CD4-positive, alpha-beta memory T cell (primary cell): ENCODE measurements around the gene PSMB2. TPM values are rescaled to one million over a fixed set of nuclear protein-coding genes. Genes with fewer than 3 reads are reported as not detected.
A peak's percentile ranks its signal among the peaks of the same experiment; 100 is the strongest.

Experiments
- CTCF ChIA-PET: fragments of 350-600 bp; sonication (Branson Sonifier 250); formaldehyde crosslinking; loops from one replicate; lab custom pipeline; 2021; ENCODE audit warnings: inconsistent platforms; ENCODE audit not compliant: partially characterized antibody; lab: Charles Lee
- POLR2A ChIA-PET: fragments of 350-600 bp; sonication (Branson Sonifier 250); formaldehyde crosslinking; loops from one replicate; lab custom pipeline; 2021; ENCODE audit not compliant: partially characterized antibody; lab: Charles Lee
- DNase-seq, 5 donors: peaks; one replicate each; pipeline versions ENCODE4 v3.0.0 to v3.0.0-alpha.2; 2020 to 2022; ENCODE audit warnings: mixed read lengths in 1 of 5
- H3K27ac ChIP-seq: one replicate; pipeline ENCODE4 v1.7.0; 2013; ENCODE audit warnings: low read depth, low read length
- H3K27me3 ChIP-seq: 2 replicates; pipeline ENCODE4 v1.7.0; 2013; ENCODE audit warnings: mild to moderate bottlenecking, low read length, moderate library complexity; ENCODE audit not compliant: insufficient read depth
- H3K36me3 ChIP-seq: 2 replicates; pipeline ENCODE4 v1.7.0; 2013; ENCODE audit warnings: mild to moderate bottlenecking, low read length, moderate library complexity; ENCODE audit not compliant: insufficient read depth
- H3K4me1 ChIP-seq: 2 replicates; pipeline ENCODE4 v1.7.0; 2013; ENCODE audit warnings: mild to moderate bottlenecking, low read length, moderate library complexity; ENCODE audit not compliant: insufficient read depth
- H3K4me3 ChIP-seq, 2 donors: one replicate each; pipeline ENCODE4 v1.7.0; 2013; ENCODE audit warnings: low read length in 2 of 2, mild to moderate bottlenecking in 1 of 2
- H3K9me3 ChIP-seq, 2 donors: one replicate each; pipeline ENCODE4 v1.7.0; 2013; ENCODE audit warnings: low read length in 2 of 2, control low read depth in 1 of 2; ENCODE audit not compliant: control insufficient read depth in 1 of 2
- H3K27ac Mint-ChIP-seq, 7 donors: one replicate each; pipeline ENCODE4 v1.8.0; 2020 to 2021; ENCODE audit warnings: mixed read lengths in 7 of 7, mild to moderate bottlenecking in 6 of 7, inconsistent platforms in 3 of 7, moderate library complexity in 3 of 7
- H3K27me3 Mint-ChIP-seq, 2 donors: one replicate each; pipeline ENCODE4 v1.8.0; 2020 to 2021; ENCODE audit warnings: mixed read lengths in 2 of 2
- H3K36me3 Mint-ChIP-seq, 2 donors: one replicate each; pipeline ENCODE4 v1.8.0; 2020 to 2021; ENCODE audit warnings: mixed read lengths in 2 of 2, inconsistent platforms in 1 of 2, mild to moderate bottlenecking in 1 of 2
- H3K4me1 Mint-ChIP-seq, 4 donors: one replicate each; pipeline ENCODE4 v1.8.0; 2020 to 2021; ENCODE audit warnings: mixed read lengths in 4 of 4, mild to moderate bottlenecking in 1 of 4
- H3K4me3 Mint-ChIP-seq, 8 donors: one replicate each; pipeline ENCODE4 v1.8.0; 2020 to 2021; ENCODE audit warnings: mixed read lengths in 8 of 8, mild to moderate bottlenecking in 7 of 8, moderate library complexity in 6 of 8, inconsistent platforms in 3 of 8
- H3K9me3 Mint-ChIP-seq, 8 donors: one replicate each; pipeline ENCODE4 v1.8.0; 2020 to 2021; ENCODE audit warnings: mixed read lengths in 8 of 8, mild to moderate bottlenecking in 5 of 8, inconsistent platforms in 3 of 8, moderate library complexity in 1 of 8
- intact Hi-C: fragments of 100-400 bp; cut with micrococcal nuclease; formaldehyde crosslinking; loops from one replicate; pipeline ENCODE4 v1.15.1; 2023
- polyA plus RNA-seq, 2 donors: library from polyadenylated mRNA; unstranded; fragments of 300-500 nt; fragmentation: Illumina TruSeq; gene quantifications; one replicate each; pipeline ENCODE4 v1.2.3, GENCODE V29; 2021
- total RNA-seq, 2 experiments: library from RNA; stranded (reverse); gene quantifications; one replicate each; pipeline ENCODE4 v1.2.3, GENCODE V29; 2021

Gene PSMB2
- total and polyA plus RNA-seq, 4 experiments from 2014 or later = 25.5 to 73.2 (median 49.6) TPM

DNA sequence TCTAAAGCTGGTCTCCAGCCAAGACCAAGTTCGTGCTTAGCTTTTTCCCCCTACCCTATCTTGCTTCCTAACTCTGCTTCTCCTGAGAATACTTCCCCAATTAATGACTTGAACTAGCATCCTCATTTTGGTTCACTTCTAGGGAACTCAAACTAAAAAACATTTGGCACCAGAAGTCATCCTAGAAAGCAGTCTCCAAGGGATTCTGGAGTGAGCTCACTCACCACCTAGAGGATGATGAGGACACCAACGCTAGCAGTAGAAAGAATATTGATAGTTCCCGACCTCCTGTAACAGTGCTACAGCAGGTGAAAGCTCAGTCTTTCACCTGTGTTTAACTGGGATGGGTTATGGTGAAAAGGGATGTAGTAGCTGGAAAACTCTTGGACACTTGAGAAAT, 4.7 kb upstream of the PSMB2 start:
- no peak overlapping the region for H3K27ac ChIP-seq
- intact Hi-C loops = loop anchor here (10.0 kb wide), 1 partner anchor 81 kb away; no protein-coding TSS in a partner anchor
- H3K4me1 ChIP-seq = peaks cover 5% of the 10 kb centered on the region
- H3K36me3 ChIP-seq = no peaks in the 10 kb centered on the region
- Mint-ChIP-seq H3K9me3 (peaks cover 0 to 1% (median 0%) of the 10 kb centered on the region in 8 donors), H3K4me3 (no peak overlapping the region), H3K27me3 (peaks cover 10 to 27% of the 10 kb centered on the region in 2 donors), H3K36me3 (peaks cover 0 to 6% of the 10 kb centered on the region in 2 donors), H3K27ac (peak overlapping the region in 1 of 7 donors; percentile 42), H3K4me1 (peaks cover 4 to 8% (median 7%) of the 10 kb centered on the region in 4 donors)
- no peaks in the 10 kb centered on the region for H3K9me3 ChIP-seq
- H3K4me3 ChIP-seq = no peak overlapping the region
- CTCF ChIA-PET = interaction anchor here (2.2 kb wide), 1 partner anchor 69 kb away, joined by 9 read pairs; no protein-coding TSS in a partner anchor
- POLR2A ChIA-PET = interaction anchor here (0.9 kb wide), 1 partner anchor 89 kb away, joined by 4 read pairs; the partner anchor contains the start of genes KIAA0319L and NCDN
- H3K27me3 ChIP-seq = peaks cover 5% of the 10 kb centered on the region
- no peak for DNase-seq

DNA sequence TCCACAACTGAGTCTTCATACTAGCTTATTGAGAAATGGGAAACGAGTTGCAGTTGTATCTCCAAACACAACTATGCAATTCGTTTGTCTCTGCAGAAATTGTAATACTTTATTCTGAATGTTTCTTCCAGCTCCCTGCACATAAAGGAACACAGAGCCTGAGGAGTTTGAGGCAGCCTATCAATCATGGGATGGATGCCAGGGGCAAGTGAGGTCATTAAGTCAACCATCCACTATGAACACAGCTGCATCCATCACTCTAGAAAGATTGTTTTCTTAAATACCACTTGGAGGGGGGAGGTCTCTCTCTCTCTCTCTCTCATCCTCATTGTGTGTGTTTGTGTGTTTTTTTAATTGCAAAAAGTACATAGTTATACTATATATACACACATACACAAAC, 2.9 kb upstream of the PSMB2 start:
- DNase-seq = no peak
- H3K4me1 Mint-ChIP-seq = peaks cover 14 to 26% (median 21%) of the 10 kb centered on the region in 4 donors
- ChIA-PET CTCF (interaction anchor here (1.4 kb wide), 1 partner anchor 71 kb away, joined by 4 read pairs; no protein-coding TSS in a partner anchor), POLR2A (no interaction called here)
- peaks cover 0 to 8% of the 10 kb centered on the region in 2 donors for H3K36me3 Mint-ChIP-seq
- H3K9me3 ChIP-seq = no peaks in the 10 kb centered on the region
- peak overlapping the region in 3 of 8 donors; percentile 1 to 39 (median 20) for H3K4me3 Mint-ChIP-seq
- peaks cover 0 to 1% (median 0%) of the 10 kb centered on the region in 8 donors for H3K9me3 Mint-ChIP-seq
- no peak overlapping the region for H3K27ac ChIP-seq
- H3K27me3 ChIP-seq = peaks cover 5% of the 10 kb centered on the region
- no peaks in the 10 kb centered on the region for H3K36me3 ChIP-seq
- H3K27me3 Mint-ChIP-seq = peaks cover 9 to 27% of the 10 kb centered on the region in 2 donors
- peak overlapping the region in 1 of 7 donors; percentile 25 for H3K27ac Mint-ChIP-seq
- H3K4me3 ChIP-seq = no peak overlapping the region
- peaks cover 21% of the 10 kb centered on the region for H3K4me1 ChIP-seq
- intact Hi-C loops = loop anchor here (10.0 kb wide), 1 partner anchor 79 kb away; no protein-coding TSS in a partner anchor

- H3K36me3 Mint-ChIP-seq = peaks cover 0 to 9% of the 10 kb centered on the region in 2 donors
- CTCF ChIA-PET = interaction anchor here (0.7 to 1.0 kb wide), 2 partner anchors 8 to 12 kb away, joined by 3 to 5 read pairs; no protein-coding TSS in a partner anchor
- H3K27ac ChIP-seq = no peak overlapping the region
- POLR2A ChIA-PET = interaction anchor here (0.7 to 1.0 kb wide), 3 partner anchors 70 to 184 kb away, joined by 3 read pairs; partner anchors contain the start of gene TFAP2E
- peak overlapping the region; percentile 94 to 98 for H3K4me3 ChIP-seq
- peak overlapping the region; percentile 47 to 99 (median 99) for H3K27ac Mint-ChIP-seq
- H3K27me3 ChIP-seq = peaks cover 5% of the 10 kb centered on the region
- H3K27me3 Mint-ChIP-seq = peaks cover 9 to 27% of the 10 kb centered on the region in 2 donors
- intact Hi-C loops = loop anchor here (10.0 kb wide), 1 partner anchor 78 kb away; no protein-coding TSS in a partner anchor
- H3K9me3 Mint-ChIP-seq = peaks cover 0 to 1% (median 0%) of the 10 kb centered on the region in 8 donors
- DNase-seq = peak in 1 of 5 donors; percentile 2
- peak overlapping the region; percentile 98 to 100 (median 99) for H3K4me3 Mint-ChIP-seq
- H3K9me3 ChIP-seq = no peaks in the 10 kb centered on the region
- peaks cover 24 to 39% (median 33%) of the 10 kb centered on the region in 4 donors for H3K4me1 Mint-ChIP-seq
- no peaks in the 10 kb centered on the region for H3K36me3 ChIP-seq
- peaks cover 35% of the 10 kb centered on the region for H3K4me1 ChIP-seq
These were observed 1.2 kb upstream of the PSMB2 start for GRCh38 chr1:35642471-35642955.

GRCh38 chr1:35640380-35641232, 720 bp downstream of the PSMB2 start:
- intact Hi-C loops = loop anchor here (1.0 to 10.0 kb wide), 2 partner anchors 75 to 76 kb away; no protein-coding TSS in a partner anchor
- H3K36me3 Mint-ChIP-seq = peaks cover 0 to 17% of the 10 kb centered on the region in 2 donors
- Histone ChIP-seq H3K4me1 (peaks cover 49% of the 10 kb centered on the region), H3K36me3 (peaks cover 6% of the 10 kb centered on the region), H3K4me3 (peak overlapping the region; percentile 94 to 98), H3K9me3 (no peaks in the 10 kb centered on the region), H3K27ac (peak overlapping the region; percentile 81), H3K27me3 (no peaks in the 10 kb centered on the region)
- POLR2A ChIA-PET = no interaction called here
- peaks cover 26 to 45% (median 40%) of the 10 kb centered on the region in 4 donors for H3K4me1 Mint-ChIP-seq
- peaks cover 4 to 16% of the 10 kb centered on the region in 2 donors for H3K27me3 Mint-ChIP-seq
- CTCF ChIA-PET = interaction anchor here (0.6 kb wide), 1 partner anchor 90 kb away, joined by 3 read pairs; no protein-coding TSS in a partner anchor
- no peak for DNase-seq
- peak overlapping the region; percentile 98 to 100 (median 99) for H3K4me3 Mint-ChIP-seq
- peaks cover 0 to 1% (median 0%) of the 10 kb centered on the region in 8 donors for H3K9me3 Mint-ChIP-seq
- H3K27ac Mint-ChIP-seq = peak overlapping the region; percentile 98 to 100 (median 99)

DNA sequence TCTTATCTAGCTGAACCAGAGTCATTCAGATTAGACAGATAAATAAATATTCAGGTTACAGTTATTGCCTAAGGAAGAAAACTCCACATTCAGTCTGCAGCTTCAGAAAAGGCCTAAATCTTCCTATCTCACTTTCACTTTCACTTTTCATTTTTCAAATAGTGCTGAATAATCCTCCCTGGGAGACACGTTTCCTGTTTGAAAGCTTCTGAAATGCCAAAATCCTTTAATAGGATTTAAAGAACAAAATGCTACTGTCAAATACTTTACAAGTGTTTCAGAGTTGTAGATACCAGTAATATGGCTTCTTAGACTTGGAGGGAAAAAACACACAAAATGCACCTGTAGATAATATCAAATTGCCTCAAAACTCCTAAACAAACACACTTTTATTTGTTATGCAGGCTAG, 3.9 kb downstream of the PSMB2 start:
- peaks cover 0 to 1% (median 0%) of the 10 kb centered on the region in 8 donors for H3K9me3 Mint-ChIP-seq
- peak in 4 of 5 donors; percentile 39 to 50 (median 46) for DNase-seq
- H3K4me1 Mint-ChIP-seq = peaks cover 26 to 45% (median 40%) of the 10 kb centered on the region in 4 donors
- H3K27ac Mint-ChIP-seq = peak overlapping the region; percentile 86 to 96 (median 94)
- H3K4me3 ChIP-seq = peak overlapping the region; percentile 42 to 47
- peaks cover 46% of the 10 kb centered on the region for H3K4me1 ChIP-seq
- POLR2A ChIA-PET = interaction anchor here (1.0 to 1.3 kb wide), 3 partner anchors 18 to 81 kb away, joined by 3 to 5 read pairs (median 3); partner anchors contain the start of gene KIAA0319L
- peaks cover 0 to 3% of the 10 kb centered on the region in 2 donors for H3K27me3 Mint-ChIP-seq
- intact Hi-C loops = loop anchor here (5.0 kb wide), 1 partner anchor 135 kb away; no protein-coding TSS in a partner anchor
- CTCF ChIA-PET = interaction anchor here (0.8 to 1.6 kb wide), 4 partner anchors 68 to 90 kb away, joined by 3 to 9 read pairs (median 4); no protein-coding TSS in a partner anchor
- peak overlapping the region; percentile 58 for H3K27ac ChIP-seq
- H3K36me3 ChIP-seq = peaks cover 23% of the 10 kb centered on the region
- no peaks in the 10 kb centered on the region for H3K9me3 ChIP-seq
- peak overlapping the region; percentile 67 to 87 (median 83) for H3K4me3 Mint-ChIP-seq
- H3K27me3 ChIP-seq = no peaks in the 10 kb centered on the region
- peaks cover 4 to 38% of the 10 kb centered on the region in 2 donors for H3K36me3 Mint-ChIP-seq

- Histone ChIP-seq H3K36me3 (peaks cover 46% of the 10 kb centered on the region), H3K27ac (no peak overlapping the region), H3K9me3 (no peaks in the 10 kb centered on the region), H3K4me1 (peaks cover 24% of the 10 kb centered on the region), H3K27me3 (no peaks in the 10 kb centered on the region), H3K4me3 (no peak overlapping the region)
- H3K4me1 Mint-ChIP-seq = peaks cover 15 to 24% (median 19%) of the 10 kb centered on the region in 4 donors
- H3K27me3 Mint-ChIP-seq = no peaks in the 10 kb centered on the region
- DNase-seq = no peak
- ChIA-PET POLR2A (no interaction called here), CTCF (no interaction called here)
- H3K4me3 Mint-ChIP-seq = no peak overlapping the region
- H3K27ac Mint-ChIP-seq = peak overlapping the region in 1 of 7 donors; percentile 35
- intact Hi-C loops = no loop called here
- peaks cover 17 to 61% of the 10 kb centered on the region in 2 donors for H3K36me3 Mint-ChIP-seq
- peaks cover 0 to 1% (median 0%) of the 10 kb centered on the region in 8 donors for H3K9me3 Mint-ChIP-seq
These were observed 7.8 kb downstream of the PSMB2 start for GRCh38 chr1:35633547-35633946.
